GM21723 (cell line): Measurements from ENCODE around the gene KATNBL1.

Source experiments
- ATAC-seq: cut with Tn5 transposase; IDR thresholded peaks from one replicate; pipeline ENCODE4 v1.9.1; 2021; ENCODE audit warnings: mild to moderate bottlenecking, moderate library complexity; ENCODE audit not compliant: unreplicated experiment

Gene KATNBL1, protein sequence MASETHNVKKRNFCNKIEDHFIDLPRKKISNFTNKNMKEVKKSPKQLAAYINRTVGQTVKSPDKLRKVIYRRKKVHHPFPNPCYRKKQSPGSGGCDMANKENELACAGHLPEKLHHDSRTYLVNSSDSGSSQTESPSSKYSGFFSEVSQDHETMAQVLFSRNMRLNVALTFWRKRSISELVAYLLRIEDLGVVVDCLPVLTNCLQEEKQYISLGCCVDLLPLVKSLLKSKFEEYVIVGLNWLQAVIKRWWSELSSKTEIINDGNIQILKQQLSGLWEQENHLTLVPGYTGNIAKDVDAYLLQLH

DNA sequence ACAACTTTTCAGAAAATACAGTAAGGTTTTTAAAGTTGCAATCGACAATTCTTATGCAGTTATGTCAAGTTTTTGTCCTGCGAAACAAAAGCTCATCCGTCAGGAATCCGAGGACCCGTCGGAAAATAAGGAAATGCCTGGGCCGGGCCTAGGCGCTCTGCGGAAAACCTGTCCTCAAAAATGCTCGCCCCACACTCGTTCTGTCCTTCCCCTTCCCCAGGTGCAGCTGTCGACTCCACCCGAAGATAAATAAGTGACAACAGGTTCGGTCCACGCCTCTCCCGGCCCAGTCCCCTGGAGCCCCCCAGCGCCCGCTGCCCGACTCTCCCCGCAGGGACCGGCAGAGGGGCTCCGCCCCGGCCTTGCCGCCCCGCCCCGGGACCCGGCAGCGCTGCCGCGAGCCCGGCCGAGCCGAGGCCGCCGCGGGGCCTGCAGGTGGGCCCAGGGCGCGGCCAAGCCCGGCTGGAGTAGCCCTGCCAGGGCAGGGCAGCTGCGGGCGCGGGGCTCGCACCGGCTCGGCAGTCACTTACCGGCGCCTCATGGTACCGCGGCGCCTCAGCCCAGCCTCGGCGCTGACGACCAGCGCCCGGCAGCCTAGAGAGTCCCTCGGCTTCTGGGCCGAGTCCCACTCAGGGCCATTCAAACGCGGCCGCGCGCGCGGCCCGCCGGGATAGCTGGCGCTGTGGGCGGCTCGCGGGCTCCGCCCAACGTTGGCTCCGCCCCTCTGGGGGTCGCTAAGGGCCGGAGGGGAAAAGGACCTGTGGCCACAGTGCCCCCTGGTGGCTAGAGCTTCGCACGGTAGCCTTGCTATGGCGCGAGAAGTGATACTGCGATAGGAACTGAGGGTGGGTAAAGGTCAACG is at the start of gene KATNBL1:
Gene KATNBL1 (minus strand): TSS at position 676 of the 862 bp plus-strand sequence. CDS start 46,420 bp downstream, outside the sequence.
- ATAC-seq = peak; percentile 90

DNA sequence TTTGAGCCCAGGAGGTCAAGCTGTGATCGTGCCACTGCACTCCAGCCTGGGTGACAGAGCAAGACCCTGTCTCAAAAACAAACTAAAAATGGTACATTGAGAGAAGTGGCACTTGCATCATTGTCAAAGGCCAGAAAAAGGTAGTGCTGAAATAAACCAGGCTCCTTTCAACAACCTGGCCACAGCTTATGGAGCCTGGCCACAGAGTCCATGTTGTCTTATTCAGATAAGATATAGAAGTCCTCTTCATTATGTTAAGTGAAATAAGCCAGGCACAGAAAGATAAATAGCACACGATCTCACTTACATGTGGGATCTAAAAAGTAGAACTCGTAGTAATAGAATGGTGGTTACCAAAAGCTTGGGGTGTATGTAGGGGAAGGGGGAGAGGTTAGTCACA is 49.7 kb upstream of the KATNBL1 start:
- no peak for ATAC-seq

GRCh38 chr15:34258151-34258550 is 48.3 kb upstream of the KATNBL1 start:
- ATAC-seq = no peak

GRCh38 chr15:34252545-34252944 is 42.6 kb upstream of the KATNBL1 start:
- ATAC-seq = no peak

GRCh38 chr15:34248190-34248589 is 38.3 kb upstream of the KATNBL1 start:
- no peak for ATAC-seq

- no peak for ATAC-seq
Observed at GRCh38 chr15:34246276-34246976, 36.5 kb upstream of the KATNBL1 start.

DNA sequence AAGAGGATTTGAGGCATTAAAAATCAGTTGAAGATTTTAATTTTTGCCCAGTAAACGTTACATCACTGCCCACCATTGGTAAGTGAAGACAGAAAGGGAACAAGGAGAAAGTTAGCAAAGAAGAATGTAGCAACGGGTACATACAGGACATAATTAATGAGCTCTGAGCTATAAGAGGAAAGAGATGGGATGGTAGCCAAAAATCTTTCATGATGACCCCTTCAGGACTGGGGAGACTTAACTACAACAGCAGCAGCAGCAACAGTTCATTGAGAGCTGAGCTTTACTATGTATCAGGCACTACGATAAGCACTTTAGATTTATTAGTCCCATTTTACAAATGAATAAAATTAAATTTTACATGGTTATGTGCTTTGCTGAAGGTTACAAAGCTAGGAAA is 33.3 kb upstream of the KATNBL1 start:
- no peak for ATAC-seq

- no peak for ATAC-seq
Observed at GRCh38 chr15:34242331-34242710, 32.4 kb upstream of the KATNBL1 start.

- ATAC-seq = peak; percentile 61
Observed at GRCh38 chr15:34241376-34242330, 31.8 kb upstream of the KATNBL1 start.

DNA sequence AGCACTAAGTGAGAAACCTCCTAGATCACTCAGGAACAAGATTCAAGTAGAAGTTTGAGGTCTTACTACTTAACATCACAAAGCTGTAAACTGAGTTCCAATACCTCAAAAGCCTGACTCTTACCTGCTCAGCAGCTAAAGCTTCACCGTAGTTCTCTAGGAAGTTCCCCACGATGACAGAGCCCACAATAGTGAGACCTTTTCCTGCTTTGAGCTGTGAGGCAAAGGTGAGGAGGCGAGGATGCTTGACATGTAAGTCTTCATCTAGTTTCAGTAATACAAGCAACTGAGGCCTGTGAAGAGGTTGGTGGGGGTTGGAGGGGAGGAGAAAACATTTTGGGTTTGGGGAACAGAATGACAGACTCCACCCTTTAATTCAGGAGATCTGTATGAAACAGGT is 30.6 kb upstream of the KATNBL1 start:
- no peak for ATAC-seq

DNA sequence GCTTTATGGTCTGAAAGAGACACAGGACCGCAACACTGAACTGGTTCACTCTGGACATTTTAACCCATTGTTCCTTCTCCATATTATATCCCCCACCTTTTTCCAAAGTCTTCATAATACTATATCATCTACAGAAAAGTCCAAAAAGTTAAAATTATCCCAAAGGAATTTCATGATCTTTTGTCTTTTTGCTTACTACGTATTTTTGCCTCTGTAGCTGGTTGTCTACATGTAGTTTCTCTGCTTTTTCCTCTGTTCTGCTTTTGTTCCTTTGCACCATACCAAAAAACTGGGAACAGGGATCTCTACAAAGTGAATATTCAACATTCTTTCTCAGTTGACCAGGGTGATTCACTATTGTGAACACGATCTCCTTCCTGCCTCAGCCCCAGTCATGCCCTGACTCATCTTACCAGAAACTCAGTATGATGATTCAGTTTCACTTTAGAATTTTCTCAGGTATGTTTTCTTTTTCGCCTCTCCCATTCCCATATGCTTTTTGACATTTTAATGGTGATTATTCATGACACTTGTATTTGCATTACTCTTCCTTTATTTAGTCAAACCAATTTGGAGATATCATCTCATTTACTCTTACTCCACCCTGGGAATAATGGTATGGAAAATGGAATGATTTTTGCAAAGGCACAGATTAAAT is 29.4 kb upstream of the KATNBL1 start:
- ATAC-seq = no peak

DNA sequence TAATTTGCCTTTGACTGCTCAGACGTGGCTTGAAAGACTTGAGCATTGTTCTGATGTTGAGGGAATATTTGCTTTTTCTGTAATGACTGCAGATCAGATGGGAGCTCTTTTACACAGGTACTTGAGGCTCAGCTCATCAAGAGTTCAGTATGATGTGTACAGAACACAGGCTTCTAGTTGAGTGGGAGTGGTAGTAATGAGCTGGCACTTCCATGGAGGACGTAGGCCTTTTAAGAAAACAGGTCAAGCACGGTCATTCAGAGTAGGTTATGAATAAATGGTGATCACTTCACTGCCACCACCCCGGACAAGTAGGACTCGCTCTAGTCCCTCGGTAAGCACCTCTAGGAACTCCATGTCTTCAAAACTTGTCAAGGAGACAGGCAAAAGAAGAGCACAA is 23.7 kb upstream of the KATNBL1 start:
- ATAC-seq = no peak

DNA sequence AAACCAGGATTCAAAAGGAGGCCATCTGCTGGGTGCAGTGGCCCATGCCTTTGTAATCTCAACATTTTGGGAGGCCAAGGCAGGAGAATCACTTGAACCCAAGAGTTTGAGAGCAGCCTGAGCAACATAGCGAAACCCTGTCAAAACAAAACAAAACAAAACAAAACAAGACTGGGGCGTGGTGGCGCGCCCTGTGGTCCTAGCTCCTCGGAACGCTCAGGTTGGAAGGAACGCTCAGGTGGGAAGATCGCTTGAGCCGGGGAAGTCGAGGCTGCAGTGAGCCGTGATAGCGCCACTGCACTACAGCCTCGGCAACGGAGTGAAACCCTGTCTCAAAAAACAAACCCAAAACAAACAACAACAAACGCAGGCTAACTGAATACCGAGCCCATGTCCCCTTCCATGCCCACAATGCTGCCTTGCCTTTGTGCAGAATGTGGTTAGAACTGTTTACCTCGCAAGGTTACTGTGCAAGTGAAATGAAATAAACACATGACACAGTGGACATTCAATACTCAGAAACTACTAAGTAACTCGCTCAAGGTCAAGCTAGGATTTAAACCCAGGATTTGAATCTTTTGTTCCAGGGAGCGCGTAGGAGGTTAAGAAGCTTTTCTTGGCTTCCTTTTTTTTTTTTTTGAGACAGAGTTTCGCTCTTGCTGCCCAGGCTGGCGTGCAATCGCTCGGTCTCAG is 14.2 kb upstream of the KATNBL1 start:
- ATAC-seq = peak; percentile 4

DNA sequence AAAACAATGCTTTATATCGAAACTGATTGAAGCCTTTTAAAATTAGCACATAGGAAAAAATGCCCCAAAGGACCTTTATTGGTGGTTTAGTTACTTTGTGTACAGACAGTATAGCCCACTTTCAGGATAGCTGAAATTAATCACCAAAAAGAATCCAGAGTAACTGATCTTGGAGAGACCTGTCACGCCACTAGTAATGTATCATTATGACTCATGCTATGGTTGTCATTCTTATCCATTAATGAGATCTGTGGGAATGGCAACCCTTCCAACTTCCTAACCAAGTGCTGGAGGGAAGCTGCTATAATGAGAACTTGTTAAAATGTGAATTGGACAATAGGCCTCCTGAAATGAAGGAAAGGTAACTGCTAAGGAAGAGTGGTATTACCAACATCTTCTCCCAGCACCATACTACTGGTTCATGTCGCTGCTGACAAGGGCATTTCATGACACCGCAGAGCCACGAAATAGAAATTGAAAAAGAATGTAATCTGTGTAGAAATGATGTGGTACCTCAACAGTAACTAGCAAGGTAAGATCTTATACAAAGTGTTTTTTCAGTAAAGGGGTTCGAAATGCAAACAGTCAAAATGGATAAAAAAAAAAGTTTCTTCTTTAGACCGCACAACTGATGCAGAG is 7.8 kb upstream of the KATNBL1 start:
- no peak for ATAC-seq

DNA sequence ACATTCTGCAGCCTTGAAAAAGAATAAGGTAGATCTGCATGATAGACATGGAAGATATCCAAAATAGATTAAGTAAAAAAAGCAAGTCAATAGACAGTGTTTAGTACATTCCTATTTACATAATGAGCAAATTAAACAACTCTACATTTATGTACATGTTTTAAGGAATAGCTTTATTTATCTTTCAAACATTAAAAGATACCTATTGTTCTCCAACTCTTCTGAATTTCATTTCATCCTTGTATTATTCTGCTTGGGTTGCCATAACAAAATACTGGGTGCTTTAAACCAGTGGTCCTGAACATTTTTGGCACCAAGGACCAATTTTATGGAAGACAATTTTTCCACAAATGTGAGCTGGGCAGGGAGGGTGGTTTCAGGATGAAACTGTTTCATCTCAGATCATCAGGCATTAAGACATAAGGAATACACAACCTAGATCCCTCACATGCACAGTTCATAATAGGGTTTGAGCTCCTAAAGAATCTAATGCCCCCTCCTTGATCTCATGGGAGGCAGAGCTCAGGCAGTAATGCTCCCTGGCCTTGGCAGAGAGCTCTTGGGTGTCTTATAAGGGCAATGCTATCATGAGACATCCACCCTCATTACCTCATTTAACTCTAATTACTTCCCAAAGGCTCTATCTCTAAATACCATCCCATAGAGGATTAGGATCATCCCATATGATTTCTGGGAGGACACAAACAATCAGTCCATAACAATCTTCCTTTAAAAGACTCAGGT is 6.8 kb upstream of the KATNBL1 start:
- no peak for ATAC-seq

DNA sequence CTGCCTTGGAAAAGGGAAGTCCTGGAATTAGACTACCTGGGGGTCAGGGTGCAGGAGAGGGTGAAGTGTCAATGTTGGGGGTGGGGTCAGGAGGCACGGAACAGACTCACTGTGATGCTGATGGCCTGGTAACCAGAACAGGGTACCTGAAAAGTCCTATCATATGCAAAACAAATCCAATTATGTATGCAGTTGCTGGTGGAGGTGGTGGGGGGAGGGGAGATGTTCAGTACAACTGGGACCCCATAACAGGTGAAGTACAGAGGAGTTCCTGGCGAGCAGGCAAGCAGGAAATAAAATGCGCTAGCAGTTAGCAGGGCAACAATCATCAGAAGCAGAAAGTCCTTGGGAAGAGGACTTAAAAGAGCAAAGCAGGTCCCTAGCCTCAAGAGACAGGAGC is 4.2 kb upstream of the KATNBL1 start:
- no peak for ATAC-seq

DNA sequence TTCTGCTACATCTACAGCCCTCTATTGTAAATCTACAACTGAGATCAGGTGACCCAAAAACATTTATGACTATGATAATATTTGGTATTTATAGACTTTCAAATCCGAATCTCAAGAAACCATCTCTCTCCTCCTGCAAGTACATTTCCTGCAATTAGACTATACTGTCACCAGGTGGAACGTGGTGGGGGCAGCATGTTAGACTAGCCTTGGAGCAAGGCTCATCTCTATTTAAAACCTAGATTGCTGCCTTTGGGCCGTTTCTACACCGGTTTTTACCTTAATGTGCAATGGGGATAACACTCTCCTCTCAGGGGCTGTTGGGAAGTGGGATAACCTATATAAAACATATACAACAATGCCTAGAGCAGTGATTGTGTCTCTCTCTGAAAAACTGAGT is 3.8 kb upstream of the KATNBL1 start:
- ATAC-seq = no peak

- no peak for ATAC-seq
Observed at GRCh38 chr15:34206011-34206410, 3.9 kb downstream of the KATNBL1 start.
